Activated CD4-positive, CD25-positive, alpha-beta regulatory T cell treated with anti-CD3 and anti-CD28 coated beads, Interleukin-2, amount 50 U/mL, for 24 hours (primary cell): ENCODE measurements around the gene MAPK8.

Experiments
- ATAC-seq, 2 donors: fragments of 150-1000 bp; cut with Tn5 transposase; one replicate each; pipeline ENCODE4 v1.10.0; 2021; ENCODE audit warnings: mild to moderate bottlenecking in 1 of 2, moderate library complexity in 1 of 2

The MAPK8 gene

DNA sequence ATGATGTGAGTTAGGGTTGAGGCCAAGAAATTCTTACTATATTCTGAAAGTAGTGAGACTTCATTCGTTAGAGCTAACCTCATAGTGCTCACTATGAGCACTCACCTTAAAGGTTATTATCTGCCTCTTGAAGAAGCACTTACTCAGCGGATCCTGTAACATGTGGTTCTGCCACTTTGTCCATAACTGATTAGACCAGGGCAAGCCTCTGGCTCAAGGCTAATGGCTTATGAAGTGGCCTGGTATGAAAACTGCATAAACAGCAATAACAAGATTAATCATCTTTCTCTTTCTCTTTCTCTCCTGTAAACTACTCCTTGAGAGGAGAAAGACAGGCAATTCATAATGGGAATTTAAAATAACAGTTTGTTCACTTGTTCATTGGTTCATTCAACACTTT is 82.8 kb downstream of the MAPK8 start:
- peak; percentile 37 to 67 for ATAC-seq

DNA sequence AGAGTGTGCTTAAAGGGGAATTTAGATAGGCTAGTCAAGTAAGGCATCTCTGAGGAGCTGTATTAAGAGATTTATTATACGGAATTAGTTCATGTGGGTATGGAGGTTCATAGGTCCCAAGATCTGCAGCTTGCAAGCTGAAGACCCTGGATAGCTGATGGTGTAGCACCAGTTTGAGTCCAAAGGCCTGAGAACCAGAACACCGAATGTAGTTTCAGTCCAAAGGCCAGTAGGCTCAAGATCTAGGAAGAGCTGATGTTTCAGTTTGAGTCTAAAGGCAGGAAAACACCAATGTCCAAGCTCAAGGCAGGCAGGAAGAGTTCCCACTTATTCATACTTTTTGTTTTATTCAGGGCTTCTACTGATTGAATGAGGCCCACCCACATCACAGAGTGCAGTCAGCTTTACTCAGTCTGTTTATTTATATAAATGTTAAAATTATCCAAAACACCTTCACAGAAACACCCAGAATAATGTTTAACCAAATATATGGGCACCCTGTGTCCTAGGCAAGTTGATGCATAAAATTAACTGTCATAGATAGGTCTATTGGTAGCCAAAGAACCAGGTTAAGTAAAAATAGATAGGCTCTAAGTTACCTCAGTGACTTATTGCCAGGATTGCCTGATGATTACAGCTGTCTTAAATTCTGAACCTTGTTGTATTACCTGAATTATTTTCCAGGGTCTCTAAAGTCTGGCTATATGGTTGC is 83.5 kb downstream of the MAPK8 start:
- ATAC-seq: no peak

DNA sequence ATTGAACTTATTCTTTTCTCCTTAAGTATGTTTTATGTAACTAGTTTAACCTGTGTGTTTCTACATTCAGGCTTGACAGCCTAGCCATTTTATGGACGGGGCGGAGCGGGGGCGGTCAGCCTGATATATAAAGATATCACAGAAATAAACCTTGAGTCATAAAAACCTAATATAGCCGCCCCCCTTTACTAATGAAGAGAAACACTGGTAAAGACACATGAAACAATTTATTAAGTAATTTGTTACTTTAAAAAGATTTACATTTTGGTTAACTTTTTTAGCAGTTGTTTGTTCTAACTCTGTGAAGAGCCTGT is 84.0 kb downstream of the MAPK8 start:
- no peak for ATAC-seq

DNA sequence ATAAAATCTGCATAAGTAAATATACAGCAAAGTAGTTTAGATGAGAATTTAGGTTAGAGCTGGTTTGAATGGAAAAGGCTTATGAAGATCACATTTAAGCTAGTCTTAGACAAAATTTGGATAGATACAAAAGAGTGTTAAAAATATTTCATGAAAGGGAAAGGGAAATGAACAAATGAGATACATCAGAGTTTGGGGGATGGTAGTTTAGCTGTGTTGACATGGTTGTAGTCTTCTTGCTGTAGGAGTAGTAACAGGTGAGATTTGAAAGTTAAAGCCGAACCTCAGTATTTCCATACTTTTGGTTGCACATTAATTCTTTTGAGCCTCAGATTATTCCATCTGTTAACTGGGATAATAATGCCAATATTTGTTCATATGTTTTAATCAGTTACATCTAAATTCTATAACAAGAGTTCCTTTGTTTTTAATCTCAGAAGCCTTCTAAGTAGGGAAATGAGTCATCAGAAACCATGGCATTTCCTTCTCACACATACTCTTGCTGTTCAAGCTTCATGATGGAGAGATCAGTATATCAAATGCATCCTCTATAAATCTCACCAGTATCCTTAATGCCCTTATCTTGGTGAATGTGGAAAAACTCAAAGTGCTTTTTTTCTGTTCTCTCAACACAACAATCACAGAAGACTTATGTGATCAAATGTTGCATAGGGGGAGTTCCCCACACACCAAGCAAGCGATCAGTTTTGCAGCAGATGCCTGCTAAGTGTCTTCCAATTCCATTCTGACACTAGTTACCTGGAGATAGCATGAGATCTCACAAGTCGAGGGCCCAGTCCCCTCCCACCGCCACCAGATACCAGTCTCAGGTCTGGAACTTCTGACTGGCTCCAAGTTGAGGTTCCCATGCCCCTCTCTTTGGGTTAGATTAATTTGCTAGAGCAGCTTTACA is 84.7 kb downstream of the MAPK8 start:
- ATAC-seq: peak; percentile 64 to 69

DNA sequence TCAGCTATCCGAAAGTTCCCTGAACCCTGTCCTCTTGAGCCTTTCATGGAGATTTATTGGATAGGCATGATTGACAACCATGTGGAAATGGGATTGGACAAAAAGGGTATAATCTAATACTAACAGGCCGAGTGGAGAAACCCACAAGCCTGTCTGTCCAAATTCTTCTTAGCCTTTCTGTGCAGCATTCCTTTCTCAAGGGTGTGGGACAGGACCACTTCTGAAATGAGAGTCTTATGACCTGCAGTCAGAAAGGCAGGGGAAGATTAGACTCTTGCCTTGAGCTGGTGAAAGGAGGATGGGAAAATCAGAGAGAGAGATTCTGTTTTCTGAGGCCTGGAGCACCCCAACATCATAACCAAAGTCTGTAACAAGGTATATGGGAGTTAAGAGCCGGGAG is 85.5 kb downstream of the MAPK8 start:
- no peak for ATAC-seq

DNA sequence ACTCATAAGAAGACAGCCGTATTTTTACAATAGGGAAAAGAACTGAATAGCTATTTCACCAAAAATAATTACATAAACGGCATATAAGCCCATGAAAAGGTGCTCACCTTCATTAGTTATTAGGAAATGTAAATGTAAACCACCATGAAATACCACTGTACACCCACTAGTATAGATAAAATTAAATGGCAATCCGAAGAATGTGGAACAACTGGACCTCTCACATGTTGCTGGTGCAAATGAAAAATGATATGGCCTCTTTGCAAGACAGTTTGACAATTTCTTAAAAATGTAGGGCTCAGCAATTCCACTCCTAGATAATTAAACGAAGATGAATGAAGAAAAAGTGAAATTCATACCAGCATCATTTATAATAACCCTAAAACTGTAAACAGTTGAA is 91.8 kb downstream of the MAPK8 start:
- ATAC-seq: no peak

DNA sequence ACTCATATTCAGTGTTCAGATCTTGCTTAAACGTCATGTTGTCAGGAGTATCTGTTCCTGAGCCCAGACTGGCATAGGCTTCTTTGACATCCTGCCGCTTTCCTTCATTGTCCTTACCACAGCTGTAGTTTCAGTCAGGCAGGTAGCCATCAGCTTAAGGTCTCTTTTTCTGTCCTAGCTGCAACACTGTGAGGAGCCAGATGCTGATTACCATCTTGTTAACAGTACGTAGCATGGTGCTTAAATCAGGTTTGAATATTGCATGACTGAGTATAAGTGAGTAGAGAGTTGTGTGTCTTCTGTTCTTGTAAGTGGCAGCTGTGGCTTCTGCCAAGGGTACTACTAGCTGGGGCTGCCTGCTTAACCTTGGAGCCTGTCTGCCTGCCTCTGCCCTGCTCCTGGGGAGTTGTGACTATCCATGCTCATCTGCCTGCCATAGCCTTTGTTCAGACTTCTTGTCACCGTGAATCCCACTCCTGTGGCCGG is 92.6 kb downstream of the MAPK8 start:
- ATAC-seq: no peak

DNA sequence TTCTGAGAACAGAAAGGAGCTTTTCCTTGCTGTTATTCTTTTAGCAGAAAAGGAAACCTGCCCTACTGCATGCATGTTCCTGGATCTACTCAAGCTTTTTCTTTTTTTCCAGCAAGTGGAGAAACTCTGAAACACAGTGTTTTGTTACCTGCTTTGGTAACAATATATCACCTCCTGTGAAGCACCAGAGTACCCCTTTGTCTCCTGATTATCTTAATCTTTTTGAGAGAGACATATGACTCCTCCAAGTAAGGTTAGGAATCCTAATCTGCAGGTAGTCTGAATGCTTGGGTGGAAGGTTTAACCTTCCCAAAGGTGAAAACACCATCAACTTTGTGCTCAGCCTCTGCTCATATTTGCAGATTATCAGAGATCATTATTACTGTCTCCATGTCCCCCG is 93.1 kb downstream of the MAPK8 start:
- ATAC-seq: no peak

DNA sequence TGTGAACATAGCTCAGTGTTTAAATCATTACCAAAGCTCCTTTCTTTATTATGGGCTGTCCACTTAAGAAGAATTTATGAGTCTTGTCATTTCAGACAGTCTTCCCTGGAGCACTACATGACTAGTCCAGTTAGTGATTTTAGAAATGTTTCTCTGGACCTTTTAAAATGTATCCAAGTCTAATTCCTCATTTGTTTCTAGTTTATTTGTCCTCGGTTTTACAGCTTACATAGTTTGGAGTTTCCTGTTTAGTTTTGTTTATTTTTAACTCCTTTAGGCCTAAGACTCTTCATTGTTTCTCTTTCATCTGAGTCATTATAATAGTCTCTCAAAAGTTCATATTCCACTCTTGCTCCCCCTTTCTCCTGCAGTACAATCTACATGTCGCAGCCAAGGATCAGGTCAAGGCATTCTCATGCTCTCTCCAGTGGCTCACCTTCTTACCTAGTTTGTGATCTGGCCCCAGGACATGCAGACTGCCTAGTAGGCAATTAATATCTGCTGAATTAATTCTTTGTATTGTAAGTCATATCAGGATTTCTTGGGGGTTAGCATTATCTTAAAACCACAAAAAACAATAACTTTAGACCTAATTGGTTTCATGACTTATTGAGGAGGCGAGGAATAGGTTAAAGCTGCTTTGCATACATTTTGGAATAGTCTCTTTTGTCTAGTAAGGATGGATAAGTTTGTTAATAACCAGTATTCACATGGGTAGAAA is 93.8 kb downstream of the MAPK8 start:
- no peak for ATAC-seq

DNA sequence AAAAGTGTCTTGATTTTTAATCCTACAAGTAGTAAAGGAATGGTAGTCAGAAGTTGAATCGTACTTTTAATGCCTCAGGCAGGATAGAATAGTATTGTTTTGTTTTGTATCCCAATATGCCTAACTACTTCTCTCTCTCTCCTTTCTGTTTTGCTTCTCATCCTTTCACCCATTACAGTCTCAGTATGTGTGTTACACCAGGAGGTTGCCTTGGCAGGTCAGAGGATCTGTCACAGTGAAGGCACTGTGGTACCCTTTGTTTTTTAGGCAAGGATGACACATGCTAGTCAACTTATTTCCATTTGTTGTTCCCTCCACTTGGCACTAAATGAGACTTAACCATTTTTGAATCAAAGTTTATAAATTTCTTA is 94.4 kb downstream of the MAPK8 start:
- no peak for ATAC-seq

DNA sequence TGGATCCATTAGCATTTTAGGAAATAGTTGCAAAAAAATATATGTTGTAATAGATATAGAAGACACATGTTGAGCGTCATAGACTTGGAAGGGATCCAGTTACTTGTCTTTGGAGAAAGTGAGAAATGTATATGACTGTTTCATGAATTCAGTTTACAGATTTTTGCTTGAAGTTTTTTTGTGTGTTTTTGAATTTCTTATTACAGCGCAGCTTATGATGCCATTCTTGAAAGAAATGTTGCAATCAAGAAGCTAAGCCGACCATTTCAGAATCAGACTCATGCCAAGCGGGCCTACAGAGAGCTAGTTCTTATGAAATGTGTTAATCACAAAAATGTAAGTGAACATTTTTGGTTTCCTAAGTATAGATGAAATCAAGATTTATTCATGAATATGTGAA is 98.2 kb downstream of the MAPK8 start:
- ATAC-seq: no peak

DNA sequence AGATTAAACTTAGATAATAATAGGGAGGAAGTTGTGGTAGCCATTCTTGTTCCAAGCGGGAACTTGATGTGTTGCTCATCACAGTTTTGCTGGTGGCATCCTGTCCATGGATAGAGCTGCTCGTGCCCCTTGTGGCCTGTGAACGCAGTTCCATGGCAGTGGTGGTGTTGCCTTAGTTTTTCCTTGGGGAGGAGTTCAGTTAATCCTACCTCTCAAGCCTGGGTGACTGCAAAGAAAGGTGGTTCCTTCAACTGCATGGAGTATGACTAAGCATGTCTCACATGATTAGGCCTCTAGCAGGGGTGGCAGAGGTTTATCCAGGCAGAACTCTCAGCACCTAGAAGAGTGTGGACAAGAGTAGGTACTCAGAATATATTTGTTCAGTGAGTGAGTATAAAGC is 99.7 kb downstream of the MAPK8 start:
- ATAC-seq: no peak

DNA sequence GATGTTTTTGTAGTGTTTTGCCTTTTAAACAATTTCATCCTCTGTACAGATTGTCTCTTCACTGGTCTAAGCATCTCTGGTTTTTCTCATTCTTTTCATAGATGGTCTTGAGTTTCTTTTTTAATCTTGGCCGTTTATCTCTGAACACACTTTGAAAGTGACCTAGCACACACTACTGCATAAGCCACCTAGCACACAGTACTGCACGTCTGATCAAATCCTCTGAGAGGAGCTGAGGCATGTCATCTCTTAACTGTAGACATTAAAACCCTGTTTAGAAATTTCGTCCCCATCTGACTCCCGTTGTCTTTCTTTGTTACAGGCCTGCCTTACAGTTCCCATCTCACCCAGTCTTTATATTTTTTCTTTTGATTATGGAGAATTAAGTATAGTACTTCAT is 100.2 kb downstream of the MAPK8 start:
- ATAC-seq: no peak

DNA sequence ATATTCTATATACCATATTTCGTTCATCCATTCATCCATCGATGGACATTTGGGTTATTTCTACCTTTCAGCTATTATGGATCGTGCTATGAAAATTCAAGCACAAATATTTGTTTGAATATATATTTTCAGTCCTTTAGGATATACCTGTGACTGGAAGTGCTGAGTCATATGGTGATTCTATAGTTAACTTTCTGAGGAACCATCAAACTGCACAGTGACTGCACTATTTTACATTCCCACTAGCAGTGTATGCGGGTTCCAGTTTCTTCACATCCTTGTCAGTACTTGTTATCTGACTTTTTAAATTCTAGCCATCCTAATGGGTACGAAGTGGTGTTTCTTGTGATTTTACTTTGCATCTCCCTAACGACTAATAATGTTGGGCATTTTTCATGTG is 104.0 kb downstream of the MAPK8 start:
- ATAC-seq: no peak

DNA sequence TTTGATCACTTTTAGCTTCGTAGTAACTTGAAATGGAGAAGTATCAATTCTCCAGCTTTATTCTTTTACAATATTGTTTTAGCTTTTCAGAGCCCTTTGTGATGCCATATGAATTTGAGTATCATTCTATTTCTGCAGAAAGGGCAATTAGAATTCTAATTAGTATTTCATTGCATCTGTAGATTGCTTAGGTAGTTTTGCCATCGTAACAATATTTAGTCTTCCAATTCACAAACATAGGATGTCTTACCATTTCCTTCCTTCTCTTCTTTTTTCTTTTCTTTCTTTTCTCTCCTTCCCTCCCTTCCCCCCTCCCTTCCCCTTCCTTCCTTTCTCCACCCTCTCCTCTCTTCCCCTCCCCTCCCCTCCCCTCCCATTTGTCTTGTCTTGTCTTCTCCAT is 105.0 kb downstream of the MAPK8 start:
- no peak for ATAC-seq

DNA sequence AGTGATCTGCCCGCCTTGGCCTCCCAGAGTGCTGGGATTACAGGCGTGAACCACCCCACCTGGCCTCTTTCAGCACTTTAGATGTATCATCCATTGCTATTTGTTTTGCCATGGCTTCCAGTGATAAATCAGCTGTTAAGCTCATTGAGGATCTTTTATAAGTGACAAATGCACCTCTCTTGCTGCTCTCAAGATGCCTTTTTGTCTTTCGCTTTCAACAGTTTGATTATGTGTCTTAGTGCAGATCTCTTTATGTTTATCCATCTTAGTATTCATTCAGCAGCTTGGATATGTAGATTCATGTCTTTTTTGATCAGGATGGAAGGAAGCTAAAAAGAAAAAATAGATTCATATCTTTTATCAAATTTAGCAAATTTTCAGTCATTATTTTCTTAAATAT is 105.6 kb downstream of the MAPK8 start:
- ATAC-seq: no peak

DNA sequence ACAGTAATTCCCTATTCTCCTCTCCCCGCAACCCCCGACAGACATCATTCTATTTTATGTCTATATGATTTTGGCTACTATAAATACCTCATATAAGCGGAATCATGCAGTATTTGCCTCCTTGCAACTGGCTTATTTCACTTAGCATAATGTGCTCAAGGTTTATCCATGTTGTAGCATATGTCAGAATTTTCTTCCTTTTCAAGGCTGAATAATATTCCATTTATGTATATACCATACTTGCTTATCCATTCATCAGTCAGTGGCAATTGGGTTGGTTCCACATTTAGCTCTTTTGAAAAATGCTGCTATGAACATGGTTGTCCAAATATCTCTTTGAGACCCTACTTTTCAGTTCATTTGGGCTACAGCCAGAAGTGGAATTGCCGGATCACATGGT is 106.5 kb downstream of the MAPK8 start:
- no peak for ATAC-seq

DNA sequence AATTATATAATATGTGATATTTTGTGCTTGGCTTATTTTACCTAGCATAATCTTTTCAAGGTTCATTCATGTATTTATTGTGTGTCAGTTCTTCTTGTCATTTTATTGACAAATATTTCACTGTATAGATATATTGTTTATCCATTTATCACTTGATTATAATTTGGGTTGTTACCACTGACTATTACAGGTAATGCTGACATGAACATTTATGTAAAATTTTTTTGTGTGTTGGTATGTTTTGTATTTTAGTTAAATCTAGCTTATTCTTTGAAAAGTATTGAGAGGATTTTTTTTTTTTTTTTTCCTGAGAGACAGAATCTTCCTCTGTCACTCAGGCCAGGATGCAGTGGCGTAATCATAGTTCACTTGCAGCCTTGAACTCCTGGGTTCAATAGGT is 107.7 kb downstream of the MAPK8 start:
- no peak for ATAC-seq

DNA sequence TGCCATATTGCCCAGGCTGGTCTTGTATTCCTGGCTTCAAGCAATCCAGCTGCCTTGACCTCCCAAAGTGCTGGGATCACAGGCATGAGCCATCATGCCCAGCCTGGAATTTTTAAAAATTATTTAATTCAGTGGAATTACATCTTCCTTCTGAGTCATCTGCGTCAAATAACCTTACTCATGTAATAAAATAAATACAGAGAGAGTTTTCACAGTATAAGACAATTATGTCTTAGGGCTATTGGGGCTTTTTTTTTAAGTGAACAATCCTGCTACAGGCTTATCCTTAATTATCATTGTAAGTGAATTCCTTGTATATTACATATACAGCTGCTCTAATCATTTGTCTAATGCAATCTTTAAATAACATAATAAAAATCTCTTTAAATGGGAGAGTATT is 108.3 kb downstream of the MAPK8 start:
- no peak for ATAC-seq

DNA sequence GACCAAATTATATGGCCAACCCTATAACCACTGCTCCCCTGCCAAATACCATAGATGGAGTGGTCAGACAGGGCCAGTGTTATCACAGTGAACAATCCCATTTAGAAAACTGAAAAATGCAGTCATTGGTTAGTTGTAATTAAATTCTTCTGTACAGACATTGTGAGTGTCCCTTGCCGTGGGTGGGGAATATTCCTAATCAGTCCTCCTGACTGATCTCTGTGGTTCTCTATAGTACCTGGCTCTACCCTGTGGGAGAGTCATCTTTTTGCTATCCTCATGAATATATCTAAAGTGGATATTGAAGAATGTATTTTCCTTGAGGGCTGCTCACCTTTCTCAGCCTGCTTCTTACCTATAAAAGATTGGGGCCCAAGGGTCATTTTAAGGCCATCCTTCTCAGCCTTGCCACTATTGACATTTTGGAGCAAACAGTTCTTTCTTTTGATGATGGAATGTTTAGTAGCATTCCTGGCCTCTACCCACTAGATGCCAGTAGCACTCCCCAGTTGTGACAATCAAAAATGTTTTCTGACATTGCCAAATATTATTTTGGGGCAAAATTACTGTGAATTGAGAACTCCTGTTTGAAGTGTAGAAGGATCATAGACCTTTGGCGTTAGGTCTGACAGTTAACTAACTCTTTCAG is 110.2 kb downstream of the MAPK8 start:
- ATAC-seq: no peak

DNA sequence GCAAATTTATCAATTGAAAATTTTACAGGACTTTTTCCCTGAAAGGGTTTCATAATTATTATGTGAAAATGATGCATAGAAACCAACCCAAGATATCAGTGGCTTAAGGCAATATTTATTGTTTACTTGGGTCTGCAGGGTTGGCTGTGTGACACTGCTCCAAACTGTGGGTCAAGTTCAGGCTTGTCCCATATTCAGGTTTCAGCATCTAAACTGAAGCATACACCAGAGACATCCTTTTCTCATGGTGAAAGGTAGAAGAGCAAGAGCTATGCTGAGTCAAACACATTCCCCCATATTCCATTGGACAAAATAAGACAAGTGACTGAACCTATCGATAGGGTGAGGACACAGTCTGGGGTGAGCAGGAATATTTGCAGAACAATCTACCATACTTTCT is 110.9 kb downstream of the MAPK8 start:
- ATAC-seq: no peak

DNA sequence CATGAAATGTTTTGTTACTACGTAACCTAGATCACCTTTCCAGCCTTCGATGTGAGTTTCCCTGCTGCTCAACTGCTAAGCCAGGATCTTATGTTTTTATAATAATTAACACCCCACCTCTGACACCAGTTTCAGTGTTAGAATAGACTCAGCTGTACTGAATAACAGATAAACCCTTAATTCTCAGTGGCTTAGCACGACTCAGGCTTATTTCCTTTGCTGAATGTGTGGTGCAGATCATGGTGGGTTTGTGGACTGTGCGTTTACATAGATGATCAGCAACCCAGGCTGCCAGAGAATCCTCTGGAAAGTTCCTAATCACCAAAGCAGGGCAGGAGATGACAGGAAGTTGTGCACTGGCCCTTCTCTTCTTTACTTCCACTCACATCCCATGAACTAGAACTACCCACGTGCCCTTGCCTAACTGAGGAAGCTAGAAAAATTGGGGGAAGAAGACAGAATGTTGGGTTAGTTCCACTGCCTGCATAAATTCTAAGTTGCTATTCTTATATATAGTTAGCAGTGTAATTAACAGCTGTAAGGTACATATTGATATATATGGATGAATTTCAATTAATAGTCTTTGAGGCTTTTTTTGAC is 111.8 kb downstream of the MAPK8 start:
- no peak for ATAC-seq

DNA sequence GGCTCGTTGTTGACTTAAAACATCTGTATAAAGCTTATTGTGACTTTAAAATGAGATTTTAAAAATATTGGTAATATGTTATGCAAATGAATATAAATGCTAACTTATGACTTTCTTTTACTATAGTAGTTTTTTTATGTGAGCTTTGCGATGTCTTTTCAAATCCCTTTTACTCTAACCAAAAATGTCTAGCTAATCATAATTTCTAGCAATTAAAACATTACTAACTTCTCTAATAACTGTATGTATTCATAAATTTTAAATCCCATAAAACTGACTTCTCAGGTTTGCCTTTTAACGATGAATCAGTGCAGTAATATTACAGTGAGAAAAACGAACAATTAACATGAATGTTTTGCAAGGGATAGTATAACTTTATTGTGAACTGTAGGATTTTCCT is 113.2 kb downstream of the MAPK8 start:
- ATAC-seq: no peak
